Smooth muscle cell (in vitro differentiated cells): ENCODE data around the gene TDP1. TPM values are rescaled to one million over a fixed set of nuclear protein-coding genes. Genes with fewer than 3 reads are reported as not detected.

Experiments used
- DNase-seq: peaks from one replicate; lab custom pipeline; 2025; ENCODE audit not compliant: unreplicated experiment; lab: John Stamatoyannopoulos, UW
- H2AFZ ChIP-seq: fragments of 200-600 bp; sonication (generic); 2 replicates; pipeline ENCODE4 v1.6.0; 2016; ENCODE audit warnings: antibody characterized with exemption, low read depth, mild to moderate bottlenecking
- H3F3A ChIP-seq: fragments of 200-600 bp; sonication (generic); 2 replicates; pipeline ENCODE4 v1.6.0; 2017; ENCODE audit warnings: antibody characterized with exemption, low read depth
- H3K27ac ChIP-seq: fragments of 200-600 bp; sonication (generic); 2 replicates; pipeline ENCODE4 v1.5.1; 2016; ENCODE audit warnings: low read depth, mild to moderate bottlenecking
- H3K27me3 ChIP-seq: fragments of 200-600 bp; sonication (generic); 2 replicates; pipeline ENCODE4 v1.6.1; 2016; ENCODE audit warnings: low read depth, mild to moderate bottlenecking
- H3K36me3 ChIP-seq: fragments of 200-600 bp; sonication (generic); 2 replicates; pipeline ENCODE4 v1.5.1; 2016; ENCODE audit warnings: low read depth
- H3K4me1 ChIP-seq: fragments of 200-600 bp; sonication (generic); 2 replicates; pipeline ENCODE4 v1.5.1; 2016; ENCODE audit warnings: low read depth
- H3K4me2 ChIP-seq: fragments of 200-600 bp; sonication (generic); 2 replicates; pipeline ENCODE4 v1.6.0; 2016; ENCODE audit warnings: mild to moderate bottlenecking
- H3K4me3 ChIP-seq: fragments of 200-600 bp; sonication (generic); 2 replicates; pipeline ENCODE4 v1.5.1; 2016; ENCODE audit warnings: mild to moderate bottlenecking
- H3K79me2 ChIP-seq: fragments of 200-600 bp; sonication (generic); 2 replicates; pipeline ENCODE4 v1.6.0; 2016; ENCODE audit warnings: low read depth, mild to moderate bottlenecking
- H3K9ac ChIP-seq: fragments of 200-600 bp; sonication (generic); 2 replicates; pipeline ENCODE4 v1.6.0; 2016; ENCODE audit warnings: low read depth
- H3K9me3 ChIP-seq: fragments of 200-600 bp; sonication (generic); replicated peaks from 2 replicates; pipeline ENCODE4 v1.5.1; 2016; ENCODE audit warnings: low read depth
- H4K20me1 ChIP-seq: fragments of 200-600 bp; sonication (generic); 2 replicates; pipeline ENCODE4 v1.6.0; 2016; ENCODE audit warnings: low read depth
- CTCF ChIP-seq: fragments of 200-600 bp; sonication (generic); IDR thresholded peaks from 2 replicates; pipeline ENCODE4 v1.5.1; 2017; ENCODE audit warnings: borderline replicate concordance, mild to moderate bottlenecking, antibody characterized with exemption; ENCODE audit not compliant: insufficient read depth, poor library complexity, severe bottlenecking
- WGBS: methylation state at CpG from one replicate; pipeline ENCODE4 v1.1.7; 2016; ENCODE audit warnings: low lambda C conversion rate; 5-methylcytosine and 5-hydroxymethylcytosine counted together
- polyA plus RNA-seq: library from polyadenylated mRNA; unstranded; fragments of >200 nt; fragmentation: Nextera tagmentation; extraction: Ambion mirVana; gene quantifications from 2 replicates; pipeline ENCODE4 v1.2.1, GENCODE V29; 2016
- total RNA-seq: library from RNA; depleted of rRNA; stranded (reverse); fragments of >200 nt; gene quantifications from 2 replicates; pipeline ENCODE4 v1.2.3, GENCODE V29; 2014

The TDP1 gene
- total and polyA plus RNA-seq, 2 experiments from 2014 or later: 10.0 to 22.3 TPM

DNA sequence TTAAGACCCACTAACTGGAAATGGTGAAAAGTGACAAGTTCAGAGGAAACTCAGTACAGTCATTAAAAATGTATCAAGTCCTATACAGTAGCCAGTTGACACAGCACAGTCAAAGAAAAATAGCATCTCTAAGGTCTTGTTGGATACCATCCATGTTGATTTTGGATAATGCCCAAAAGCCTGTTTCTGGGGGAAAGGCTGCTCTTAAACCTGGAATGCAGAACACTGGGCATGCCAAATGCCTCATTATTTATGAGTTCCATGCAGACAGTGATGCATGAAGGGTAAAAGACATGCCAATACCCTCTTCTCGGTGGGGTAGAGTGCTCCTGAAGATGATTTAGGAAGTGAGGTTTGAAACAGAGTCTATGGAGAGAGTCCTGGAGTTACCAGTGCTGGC lies 135.7 kb downstream of the TDP1 start:
- H3K4me3 ChIP-seq: no peak overlapping the region
- H3K9ac ChIP-seq: no peak overlapping the region
- no peak overlapping the region for H2AFZ ChIP-seq
- no peak overlapping the region for H3K27ac ChIP-seq
- DNase-seq: no peak
- TF ChIP-seq CTCF: no peak
- H3K36me3 ChIP-seq: no peaks in the 10 kb centered on the region
- no peaks in the 10 kb centered on the region for H4K20me1 ChIP-seq
- H3K4me2 ChIP-seq: no peak overlapping the region
- no peaks in the 10 kb centered on the region for H3K79me2 ChIP-seq
- no peaks in the 10 kb centered on the region for H3K9me3 ChIP-seq
- H3K27me3 ChIP-seq: no peaks in the 10 kb centered on the region
- H3K4me1 ChIP-seq: no peaks in the 10 kb centered on the region
- 96% methylated on average over 1 of the region's 1 CpG for WGBS
- no peaks in the 10 kb centered on the region for H3F3A ChIP-seq

DNA sequence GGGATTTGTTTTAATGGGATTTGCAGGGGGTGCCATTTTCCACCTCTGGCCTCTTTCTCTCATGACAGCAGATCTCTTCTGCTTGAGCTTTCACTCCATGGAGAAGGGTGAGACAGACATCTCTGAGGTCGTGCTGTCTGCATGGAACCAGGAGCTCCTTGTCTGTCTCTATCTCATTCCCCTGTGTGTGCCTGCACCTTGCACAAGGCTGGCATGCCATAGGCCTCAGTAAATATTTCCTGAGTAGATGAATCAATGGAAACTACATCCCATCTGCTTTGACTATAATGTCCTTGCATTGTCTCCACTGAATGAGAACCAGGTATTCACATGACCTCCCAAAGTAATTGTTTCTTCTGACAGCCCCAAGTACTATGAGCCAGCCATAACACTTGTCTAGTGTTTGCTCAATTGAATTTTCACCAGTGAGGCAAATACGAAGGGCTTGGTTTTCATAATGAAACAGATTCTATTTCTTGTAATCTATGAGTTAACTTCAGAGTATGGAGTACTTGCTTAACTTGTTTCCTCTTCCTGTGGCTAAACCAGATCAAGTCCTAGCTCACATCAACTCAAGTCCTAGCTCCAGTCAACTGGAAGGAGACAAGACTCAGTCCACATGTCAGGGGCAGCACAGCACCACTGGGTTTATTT lies 138.3 kb downstream of the TDP1 start:
- H3F3A ChIP-seq: no peaks in the 10 kb centered on the region
- H3K4me3 ChIP-seq: no peak overlapping the region
- no peaks in the 10 kb centered on the region for H3K27me3 ChIP-seq
- H3K27ac ChIP-seq: no peak overlapping the region
- no peaks in the 10 kb centered on the region for H3K4me1 ChIP-seq
- H3K36me3 ChIP-seq: no peaks in the 10 kb centered on the region
- WGBS: 66% methylated on average over 2 of the region's 2 CpGs
- no peak overlapping the region for H3K9ac ChIP-seq
- H3K79me2 ChIP-seq: no peaks in the 10 kb centered on the region
- no peak overlapping the region for H2AFZ ChIP-seq
- no peak overlapping the region for H3K4me2 ChIP-seq
- no peaks in the 10 kb centered on the region for H3K9me3 ChIP-seq
- no peak for DNase-seq
- no peaks in the 10 kb centered on the region for H4K20me1 ChIP-seq
- no peak for TF ChIP-seq CTCF

Other genes with a start within 250 kb of the TDP1 start
- gene EFCAB11, start 1.2 kb upstream of the TDP1 start, total RNA-seq: 3.1 and 8.5 TPM in 2 replicates
- gene EFCAB11, start 1.2 kb upstream of the TDP1 start, polyA plus RNA-seq: 9.5 and 13.9 TPM in 2 replicates
- 0.45 TPM in 1 of 2 replicates, not detected in the other for gene KCNK13, start 106.1 kb downstream of the TDP1 start, total RNA-seq
- gene KCNK13, start 106.1 kb downstream of the TDP1 start, polyA plus RNA-seq: 0.07 TPM in 1 of 2 replicates, not detected in the other